ENCODE results near the gene KCNK18. TPM values are rescaled to one million over a fixed set of nuclear protein-coding genes. Genes with fewer than 3 reads are reported as not detected.

Gene KCNK18
- total and polyA plus RNA-seq, 2 donors (not counting 3 experiments of a cell fraction or from before 2014, with no cell fraction given) = not detected

- DNase-seq (ENCODE audit: low read depth, low spot score) (no peak), FAIRE-seq (no peak)
- Histone ChIP-seq H3K27me3 (ENCODE audit: control insufficient read depth in 2 of 2, insufficient read depth in 2 of 2, low read length in 2 of 2) (peaks cover 0 to 4% of the 10 kb centered on the region in 2 experiments), H4K20me1 (replicated peaks; ENCODE audit: control insufficient read depth, extremely low read depth, insufficient read depth, low read length) (no peaks in the 10 kb centered on the region), H2AFZ (ENCODE audit: low read depth, low read length) (no peak overlapping the region), H3K4me3 (replicated peaks in 1 of 3; ENCODE audit: insufficient read depth in 1 of 3, low read depth in 1 of 3, low read length in 3 of 3) (no peak overlapping the region), H3K27ac (ENCODE audit: insufficient read depth, low read depth, low read length) (no peak overlapping the region), H3K4me2 (ENCODE audit: insufficient read depth, low read length) (no peak overlapping the region), H3K4me1 (ENCODE audit: control insufficient read depth, extremely low read depth, insufficient read depth, low read length) (no peaks in the 10 kb centered on the region), H3K9ac (replicated peaks; ENCODE audit: extremely low read depth, insufficient read depth, low read length) (no peak overlapping the region), H3K79me2 (ENCODE audit: control insufficient read depth, insufficient read depth, low read length) (no peaks in the 10 kb centered on the region), H3K9me3 (replicated peaks; ENCODE audit: control insufficient read depth, insufficient read depth, low read length) (no peaks in the 10 kb centered on the region), H3K9me1 (replicated peaks; ENCODE audit: control insufficient read depth, extremely low read depth, insufficient read depth, low read length) (no peaks in the 10 kb centered on the region), H3K36me3 (ENCODE audit: control insufficient read depth in 2 of 2, extremely low read depth in 1 of 2, insufficient read depth in 2 of 2, low read length in 2 of 2) (no peaks in the 10 kb centered on the region)
- dilution Hi-C loops (cut with MboI; ENCODE audit: extremely low pct_ligation_motif_present, low sequenced_read_pairs) (no loop called here), intact Hi-C loops (cut with micrococcal nuclease) (no loop called here)
- BruUV-seq (replicated peaks) = no TSS peak
- ChIA-PET POLR2A (no interaction called here), CTCF (no interaction called here)
- no peak for TF ChIP-seq MAX (IDR thresholded peaks at IDR 0.05; ENCODE audit: insufficient read depth, insufficient read length)
Observed at GRCh38 chr10:117256910-117257309, 59.6 kb downstream of the KCNK18 start.

- H3K4me2 ChIP-seq (ENCODE audit: insufficient read depth, low read length) = no peak overlapping the region
- H3K4me3 ChIP-seq (replicated peaks in 1 of 3; ENCODE audit: insufficient read depth in 1 of 3, low read depth in 1 of 3, low read length in 3 of 3) = no peak overlapping the region
- no peaks in the 10 kb centered on the region for H3K9me3 ChIP-seq (replicated peaks; ENCODE audit: control insufficient read depth, insufficient read depth, low read length)
- no peak for TF ChIP-seq MYC (IDR thresholded peaks at IDR 0.05; ENCODE audit: low read depth, low read length)
- TF ChIP-seq JUN (IDR thresholded peaks at IDR 0.05; ENCODE audit: borderline replicate concordance, insufficient read depth, insufficient read length, low read depth) = no peak
- no peak for TF ChIP-seq POLR2A (IDR thresholded peaks at IDR 0.05; ENCODE audit: low read depth, low read length)
- TF ChIP-seq GATA2 (IDR thresholded peaks at IDR 0.05; ENCODE audit: insufficient read depth, insufficient read length, low read depth, low read length) = no peak
- no peak for TF ChIP-seq EZH2 (IDR thresholded peaks at IDR 0.05; ENCODE audit: borderline replicate concordance, low read depth, low read length, severe bottlenecking)
- TF ChIP-seq POLR2AphosphoS5 (IDR thresholded peaks at IDR 0.05; ENCODE audit: insufficient read depth, low read depth, low read length) = no peak
- TF ChIP-seq CTCF (IDR thresholded peaks at IDR 0.05; ENCODE audit: extremely low read depth in 1 of 2, insufficient read depth in 1 of 2, low read depth in 1 of 2, low read length in 2 of 2) = no peak
- TF ChIP-seq FOS (IDR thresholded peaks at IDR 0.05; ENCODE audit: borderline replicate concordance, insufficient read depth, low read length) = no peak
- TF ChIP-seq MAX (IDR thresholded peaks at IDR 0.05; ENCODE audit: insufficient read depth, insufficient read length) = no peak
- H3K27me3 ChIP-seq (ENCODE audit: control insufficient read depth in 2 of 2, insufficient read depth in 2 of 2, low read length in 2 of 2) = peaks cover 0 to 4% of the 10 kb centered on the region in 2 experiments
- H2AFZ ChIP-seq (ENCODE audit: low read depth, low read length) = no peak overlapping the region
- no peaks in the 10 kb centered on the region for H3K9me1 ChIP-seq (replicated peaks; ENCODE audit: control insufficient read depth, extremely low read depth, insufficient read depth, low read length)
- no peaks in the 10 kb centered on the region for H3K36me3 ChIP-seq (ENCODE audit: control insufficient read depth in 2 of 2, extremely low read depth in 1 of 2, insufficient read depth in 2 of 2, low read length in 2 of 2)
- BruUV-seq (replicated peaks) = no TSS peak
- DNase-seq (ENCODE audit: low read depth, low spot score) (no peak), FAIRE-seq (no peak)
- CTCF ChIA-PET = no interaction called here
- POLR2A ChIA-PET = no interaction called here
- no peak overlapping the region for H3K9ac ChIP-seq (replicated peaks; ENCODE audit: extremely low read depth, insufficient read depth, low read length)
- H3K79me2 ChIP-seq (ENCODE audit: control insufficient read depth, insufficient read depth, low read length) = no peaks in the 10 kb centered on the region
- dilution Hi-C loops (cut with MboI; ENCODE audit: extremely low pct_ligation_motif_present, low sequenced_read_pairs) (no loop called here), intact Hi-C loops (cut with micrococcal nuclease) (no loop called here)
- H3K4me1 ChIP-seq (ENCODE audit: control insufficient read depth, extremely low read depth, insufficient read depth, low read length) = no peaks in the 10 kb centered on the region
- H3K27ac ChIP-seq (ENCODE audit: insufficient read depth, low read depth, low read length) = no peak overlapping the region
- H4K20me1 ChIP-seq (replicated peaks; ENCODE audit: control insufficient read depth, extremely low read depth, insufficient read depth, low read length) = no peaks in the 10 kb centered on the region
Observed at GRCh38 chr10:117257721-117258120, 60.4 kb downstream of the KCNK18 start.
